Measurements from ENCODE around the gene PBX2.

- TF ChIP-seq CTCF (IDR thresholded peaks at IDR 0.05; ENCODE audit: low read depth, low read length, poor library complexity, severe bottlenecking) = no peak
- TF ChIP-seq EZH2phosphoT487 (IDR thresholded peaks at IDR 0.05; ENCODE audit: borderline replicate concordance, low read length) = no peak
These were observed 14.1 kb downstream of the PBX2 start, which contains the start of gene AGPAT1 for GRCh38 chr6:32175711-32176475.

All from DOHH2 (cell line).